HepG2 (cell line): ENCODE data around the gene ACSL6. TPM values are rescaled to one million over a fixed set of nuclear protein-coding genes. Genes with fewer than 3 reads are reported as not detected.

ENCODE experiments used
- AFF4 ChIP-seq: sonication (generic); formaldehyde crosslinking; IDR thresholded peaks from 2 replicates; pipeline ENCODE4 v1.4.0; 2020; ENCODE audit warnings: missing genetic modification reagents
- CCAR2 ChIP-seq: fragments of 200-400 bp; formaldehyde crosslinking; optimal IDR thresholded peaks from 2 replicates; pipeline ENCODE3; 2018; ENCODE audit warnings: low read depth, mild to moderate bottlenecking, low read length, moderate library complexity
- CHCHD3 ChIP-seq: sonication (generic); formaldehyde crosslinking; IDR thresholded peaks from 2 replicates; pipeline ENCODE4 v1.8.0; 2022; ENCODE audit warnings: mild to moderate bottlenecking, missing genetic modification reagents, moderate library complexity
- CREM ChIP-seq, 2 experiments: sonication (generic) in 1 of 2; formaldehyde crosslinking in 1 of 2; IDR thresholded peaks; 2 replicates each; pipeline versions ENCODE4 v1.4.0 to v1.6.1; 2016 to 2020; ENCODE audit warnings: antibody characterized with exemption in 1 of 2, mild to moderate bottlenecking in 1 of 2, missing genetic modification reagents in 1 of 2
- HCFC1 ChIP-seq: fragments of 150-350 bp; IDR thresholded peaks from 2 replicates; pipeline ENCODE4 v1.6.1; 2014; ENCODE audit warnings: low read depth, low read length
- KAT2B ChIP-seq: fragments of 150-350 bp; IDR thresholded peaks from 2 replicates; pipeline ENCODE4 v1.6.1; 2014; ENCODE audit warnings: low read depth, low read length, borderline replicate concordance
- KLF16 ChIP-seq, 2 experiments: sonication (generic) in 1 of 2; formaldehyde crosslinking in 1 of 2; IDR thresholded peaks; 2 replicates each; pipeline versions ENCODE4 v1.6.1 to v1.8.0; 2016 to 2023; ENCODE audit warnings: missing genetic modification reagents in 2 of 2, missing compliant biosample characterization in 1 of 2
- KLF9 ChIP-seq: IDR thresholded peaks from 2 replicates; pipeline ENCODE4 v1.6.1; 2016; ENCODE audit warnings: low read depth
- MAF1 ChIP-seq: sonication (generic); formaldehyde crosslinking; IDR thresholded peaks from 2 replicates; pipeline ENCODE4 v1.5.0; 2020; ENCODE audit warnings: missing genetic modification reagents, borderline replicate concordance
- NBN ChIP-seq: fragments of 450-650 bp; conservative IDR thresholded peaks from 2 replicates; pipeline ENCODE4 v1.6.1; 2017
- NCOR1 ChIP-seq: fragments of 200-600 bp; sonication (generic); IDR thresholded peaks from 2 replicates; pipeline ENCODE4 v1.7.0; 2017; ENCODE audit warnings: antibody characterized with exemption, low read length, borderline replicate concordance
- PAWR ChIP-seq: sonication (generic); formaldehyde crosslinking; IDR thresholded peaks from 2 replicates; pipeline ENCODE4 v1.4.0; 2020; ENCODE audit warnings: missing genetic modification reagents, mild to moderate bottlenecking, borderline replicate concordance
- ZFP36L1 ChIP-seq: sonication (generic); formaldehyde crosslinking; IDR thresholded peaks from 2 replicates; pipeline ENCODE4 v1.8.0; 2022; ENCODE audit warnings: mild to moderate bottlenecking, missing genetic modification reagents, moderate library complexity
- ZNF138 ChIP-seq: sonication (generic); formaldehyde crosslinking; IDR thresholded peaks from 2 replicates; pipeline ENCODE4 v1.5.0; 2020; ENCODE audit warnings: mild to moderate bottlenecking, low read depth, missing genetic modification reagents
- ZNF776 ChIP-seq: sonication (generic); formaldehyde crosslinking; IDR thresholded peaks from 2 replicates; pipeline ENCODE4 v1.4.0; 2020; ENCODE audit warnings: mild to moderate bottlenecking, missing genetic modification reagents
- ZNF780A ChIP-seq: sonication (generic); formaldehyde crosslinking; IDR thresholded peaks from 2 replicates; pipeline ENCODE4 v1.8.0; 2022; ENCODE audit warnings: mild to moderate bottlenecking, missing genetic modification reagents, moderate library complexity
- ZNF784 ChIP-seq: sonication (generic); formaldehyde crosslinking; IDR thresholded peaks from 2 replicates; pipeline ENCODE4 v1.5.1; 2020; ENCODE audit warnings: missing genetic modification reagents, mild to moderate bottlenecking, borderline replicate concordance
- ZNF883 ChIP-seq: sonication (generic); formaldehyde crosslinking; IDR thresholded peaks from 2 replicates; pipeline ENCODE4 v1.5.1; 2020; ENCODE audit warnings: mild to moderate bottlenecking, missing genetic modification reagents; ENCODE audit errors: not compliant biosample characterization
- polyA plus RNA-seq, 8 experiments: library from polyadenylated mRNA; depleted of rRNA in 3 of 8; stranded (reverse) in 7 of 8; unstranded in 1 of 8; fragments of >200 nt; fragmentation: Illumina TruSeq in 4 of 8; extraction: Trizol in 4 of 8; gene quantifications; 2 replicates each; pipeline versions ENCODE4 v1.2.1 to v1.2.3, GENCODE V29; 2011 to 2016; ENCODE audit warnings: low read depth in 4 of 8, missing spikeins in 1 of 8, mixed read lengths in 1 of 8; ENCODE audit not compliant: insufficient read depth in 1 of 8
- total RNA-seq, 5 experiments: library from RNA; depleted of rRNA; stranded (reverse); fragments of >200 nt; fragmentation: Illumina TruSeq; extraction: Trizol; gene quantifications; 2 replicates each; pipeline ENCODE4 v1.2.3, GENCODE V29; 2016; ENCODE audit warnings: low read depth in 1 of 5
- TF ChIP-seq, protein P1 (sequence below): sonication (generic); formaldehyde crosslinking; IDR thresholded peaks from 2 replicates; pipeline ENCODE4 v1.9.0; 2021; ENCODE audit warnings: missing genetic modification reagents, borderline replicate concordance
- TF ChIP-seq, protein P2 (sequence below): IDR thresholded peaks from 2 replicates; pipeline ENCODE4 v1.6.1; 2018; ENCODE audit warnings: missing genetic modification reagents, mild to moderate bottlenecking, missing compliant biosample characterization

The ACSL6 gene
- total and polyA plus RNA-seq, 2 of the 13 experiments (the other 11 are each of a cell fraction or from before 2014, with no cell fraction given), result 3.7 to 3.8 TPM

DNA sequence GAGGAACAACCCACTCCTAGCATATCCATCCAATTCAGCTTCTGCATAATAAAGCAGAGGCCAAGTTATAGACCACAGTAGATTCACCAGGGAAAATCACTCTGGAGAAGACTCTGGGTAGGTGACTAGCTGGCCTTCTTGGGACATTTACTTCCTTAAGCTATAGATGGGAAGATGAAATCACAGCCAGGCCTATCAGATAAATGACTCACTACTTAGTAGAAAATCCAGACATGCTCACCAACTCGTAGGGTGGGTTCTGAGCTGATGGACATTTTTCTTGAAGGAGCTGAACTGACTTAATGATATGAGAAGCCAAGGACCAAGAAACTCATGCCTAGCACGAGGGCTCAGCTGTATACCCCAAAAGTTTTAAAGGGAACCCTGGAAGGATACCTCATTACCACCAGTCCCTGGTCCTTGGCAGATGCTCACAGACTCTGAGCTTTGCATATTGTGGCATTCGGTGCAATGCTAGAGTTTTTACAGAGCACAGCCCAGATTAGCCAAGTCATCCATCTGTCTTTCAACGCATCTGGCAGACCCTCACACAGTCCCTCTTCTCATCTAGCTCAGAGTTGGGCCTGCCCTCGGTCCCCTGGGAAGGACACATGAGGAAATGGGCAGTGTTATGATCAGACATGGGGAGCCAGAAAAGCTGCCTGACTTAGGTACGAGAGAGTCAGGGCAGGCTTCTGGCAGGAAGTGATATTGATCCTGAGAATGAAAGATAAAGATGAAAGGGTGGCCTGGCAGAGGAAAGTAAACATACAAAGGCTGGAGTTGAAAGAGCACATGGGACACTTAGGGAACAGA is 15.0 kb downstream of the ACSL6 start (continued):
- TF ChIP-seq, protein P1, sequence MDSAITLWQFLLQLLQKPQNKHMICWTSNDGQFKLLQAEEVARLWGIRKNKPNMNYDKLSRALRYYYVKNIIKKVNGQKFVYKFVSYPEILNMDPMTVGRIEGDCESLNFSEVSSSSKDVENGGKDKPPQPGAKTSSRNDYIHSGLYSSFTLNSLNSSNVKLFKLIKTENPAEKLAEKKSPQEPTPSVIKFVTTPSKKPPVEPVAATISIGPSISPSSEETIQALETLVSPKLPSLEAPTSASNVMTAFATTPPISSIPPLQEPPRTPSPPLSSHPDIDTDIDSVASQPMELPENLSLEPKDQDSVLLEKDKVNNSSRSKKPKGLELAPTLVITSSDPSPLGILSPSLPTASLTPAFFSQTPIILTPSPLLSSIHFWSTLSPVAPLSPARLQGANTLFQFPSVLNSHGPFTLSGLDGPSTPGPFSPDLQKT (CRISPR knock-in tag), result 0 out of 2 replicates have a peak, but pooled peaks have one; percentile 14
- TF ChIP-seq ZNF138 (CRISPR knock-in tag) (no peak), KLF9 (no peak), PAWR (peak; percentile 63; the same call in 1 of the 2 replicates), NBN (no peak), CHCHD3 (CRISPR knock-in tag) (no peak), ZNF780A (CRISPR knock-in tag) (no peak), ZNF776 (CRISPR knock-in tag) (no peak), ZNF784 (CRISPR knock-in tag) (no peak), KAT2B (no peak; the same call in 1 of the 2 replicates), CCAR2 (no peak), CREM (IDR thresholded peaks at IDR 0.05) (peak; percentile 91), CREM (CRISPR knock-in tag; IDR thresholded peaks at IDR 0.05) (no peak), ZNF883 (CRISPR knock-in tag) (no peak), KLF16 (CRISPR knock-in tag; IDR thresholded peaks at IDR 0.05) (peak in 1 of 2 experiments; percentile 81; a peak in 1 of 4 replicates), NCOR1 (peak; percentile 76; the same call in 1 of the 2 replicates), MAF1 (CRISPR knock-in tag) (no peak), AFF4 (CRISPR knock-in tag) (0 out of 2 replicates have a peak, but pooled peaks have one; percentile 80), HCFC1 (no peak), ZFP36L1 (CRISPR knock-in tag) (0 out of 2 replicates have a peak, but pooled peaks have one; percentile 37)
- TF ChIP-seq, protein P2, sequence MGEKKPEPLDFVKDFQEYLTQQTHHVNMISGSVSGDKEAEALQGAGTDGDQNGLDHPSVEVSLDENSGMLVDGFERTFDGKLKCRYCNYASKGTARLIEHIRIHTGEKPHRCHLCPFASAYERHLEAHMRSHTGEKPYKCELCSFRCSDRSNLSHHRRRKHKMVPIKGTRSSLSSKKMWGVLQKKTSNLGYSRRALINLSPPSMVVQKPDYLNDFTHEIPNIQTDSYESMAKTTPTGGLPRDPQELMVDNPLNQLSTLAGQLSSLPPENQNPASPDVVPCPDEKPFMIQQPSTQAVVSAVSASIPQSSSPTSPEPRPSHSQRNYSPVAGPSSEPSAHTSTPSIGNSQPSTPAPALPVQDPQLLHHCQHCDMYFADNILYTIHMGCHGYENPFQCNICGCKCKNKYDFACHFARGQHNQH (CRISPR knock-in tag), result peak; percentile 87
